Panc1 (cell line): ENCODE measurements around the gene MEIS2. TPM values are rescaled to one million over a fixed set of nuclear protein-coding genes. Genes with fewer than 3 reads are reported as not detected.

Experiments
- ATAC-seq: fragments of 200-7000 bp; cut with Tn5 transposase; 2 replicates; pipeline ENCODE4 v1.9.1; 2020; ENCODE audit warnings: mild to moderate bottlenecking, moderate library complexity
- BruUV-seq: library from RNA; stranded (reverse); fragments of 400-500 nt; replicated peaks from 2 replicates; lab custom pipeline; 2021; lab: Mats Ljungman, UMichigan
- CTCF ChIA-PET: fragments of 300-600 bp; sonication (Branson Sonifier 250); formaldehyde crosslinking; loops from one replicate; lab custom pipeline; 2022; ENCODE audit warnings: antibody characterized with exemption; lab: Charles Lee
- POLR2A ChIA-PET: fragments of 300-600 bp; sonication (Branson Sonifier 250); formaldehyde crosslinking; loops from one replicate; lab custom pipeline; 2022; ENCODE audit warnings: antibody characterized with exemption; lab: Charles Lee
- DNase-seq: peaks from one replicate; pipeline ENCODE4 v3.0.0-alpha.2; 2010; ENCODE audit warnings: low read depth, low spot score
- H3K27ac ChIP-seq: 2 replicates; pipeline ENCODE4 v1.5.1; 2011; ENCODE audit warnings: mild to moderate bottlenecking, low read length, inconsistent platforms
- H3K27me3 ChIP-seq: fragments of 200-500 bp; sonication (Bioruptor generic); 2 replicates; pipeline ENCODE4 v1.6.0; 2014; ENCODE audit warnings: low read length, inconsistent platforms; ENCODE audit not compliant: control insufficient read depth, insufficient read depth
- H3K36me3 ChIP-seq: fragments of 200-500 bp; sonication (Bioruptor generic); 2 replicates; pipeline ENCODE4 v1.5.1; 2014; ENCODE audit warnings: inconsistent platforms, mild to moderate bottlenecking, low read length, moderate library complexity; ENCODE audit not compliant: control insufficient read depth, insufficient read depth
- H3K4me1 ChIP-seq: 2 replicates; pipeline ENCODE4 v1.5.1; 2011; ENCODE audit warnings: inconsistent platforms, mild to moderate bottlenecking, low read length, moderate library complexity; ENCODE audit not compliant: control insufficient read depth, insufficient read depth
- H3K4me3 ChIP-seq, 2 experiments: 2 replicates each; pipeline ENCODE4 v1.5.1; 2011 to 2012; ENCODE audit warnings: low read depth in 2 of 2, low read length in 2 of 2, mild to moderate bottlenecking in 2 of 2, inconsistent platforms in 1 of 2, moderate library complexity in 1 of 2
- H3K9me3 ChIP-seq: fragments of 200-500 bp; sonication (Bioruptor generic); 2 replicates; pipeline ENCODE4 v1.5.1; 2014; ENCODE audit warnings: low read depth, mild to moderate bottlenecking, inconsistent platforms, low read length, moderate library complexity; ENCODE audit not compliant: control insufficient read depth, insufficient read depth
- POLR2AphosphoS5 ChIP-seq: IDR thresholded peaks from 2 replicates; pipeline ENCODE4 v1.6.1; 2012; ENCODE audit warnings: mild to moderate bottlenecking, low read depth, low read length, moderate library complexity
- REST ChIP-seq, 2 experiments: IDR thresholded peaks; 2 replicates each; pipeline ENCODE4 v1.6.1; 2011 to 2012; ENCODE audit warnings: low read depth in 2 of 2, control low read depth in 1 of 2, low read length in 1 of 2, mild to moderate bottlenecking in 1 of 2, moderate library complexity in 1 of 2; ENCODE audit not compliant: insufficient read depth in 1 of 2
- SIN3A ChIP-seq: IDR thresholded peaks from 2 replicates; pipeline ENCODE4 v1.6.1; 2012; ENCODE audit warnings: low read depth, mild to moderate bottlenecking, low read length, moderate library complexity, borderline replicate concordance; ENCODE audit not compliant: insufficient read depth
- TCF7L2 ChIP-seq: IDR thresholded peaks from 2 replicates; pipeline ENCODE4 v1.6.1; 2011; ENCODE audit warnings: mild to moderate bottlenecking, low read depth, low read length, inconsistent platforms
- in situ Hi-C: cut with HindIII; loops from 2 replicates; pipeline ENCODE4 v1.10.0; 2016; ENCODE audit warnings: low sequenced_read_pairs, low pct_unique_long_range_greater_than_20kb
- intact Hi-C: fragments of 100-400 bp; cut with micrococcal nuclease; formaldehyde crosslinking; loops from one replicate; pipeline ENCODE4 v1.10.0; 2022; ENCODE audit not compliant: unreplicated experiment
- total RNA-seq: library from RNA; stranded (reverse); gene quantifications from one replicate; pipeline ENCODE4 v1.2.1, GENCODE V29; 2021; ENCODE audit not compliant: unreplicated experiment
- TF ChIP-seq, protein P1 (sequence below): fragments of 450-650 bp; IDR thresholded peaks from 2 replicates; pipeline ENCODE4 v1.5.1; 2017; ENCODE audit warnings: mild to moderate bottlenecking

The MEIS2 gene
- total RNA-seq, 1 experiment from 2014 or later = 9.3 TPM

DNA sequence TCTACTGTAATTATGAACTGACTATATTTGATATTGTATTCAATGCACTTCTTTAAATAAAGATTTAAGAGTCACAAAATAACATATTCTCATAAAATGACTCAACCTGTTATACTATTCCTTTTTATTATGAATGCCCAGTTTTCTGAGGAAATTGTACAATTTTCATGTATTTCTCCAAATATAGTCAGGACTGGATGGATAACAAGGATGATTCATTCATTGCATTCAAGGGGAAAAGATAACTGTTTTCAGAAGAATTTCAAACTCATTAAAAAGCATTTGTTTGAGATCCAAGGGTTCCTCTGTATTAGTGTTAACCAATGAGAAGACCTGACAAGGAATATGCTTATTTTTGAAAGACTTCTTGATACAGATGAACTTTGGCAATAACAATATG is 163.7 kb downstream of the MEIS2 start:
- H3K4me3 ChIP-seq = no peak overlapping the region
- POLR2A ChIA-PET = no interaction called here
- in situ Hi-C loops = no loop called here
- CTCF ChIA-PET = no interaction called here
- intact Hi-C loops = no loop called here
- H3K27me3 ChIP-seq = no peaks in the 10 kb centered on the region
- no peaks in the 10 kb centered on the region for H3K4me1 ChIP-seq
- H3K36me3 ChIP-seq = no peaks in the 10 kb centered on the region
- TF ChIP-seq SIN3A = no peak
- TF ChIP-seq, protein P1, sequence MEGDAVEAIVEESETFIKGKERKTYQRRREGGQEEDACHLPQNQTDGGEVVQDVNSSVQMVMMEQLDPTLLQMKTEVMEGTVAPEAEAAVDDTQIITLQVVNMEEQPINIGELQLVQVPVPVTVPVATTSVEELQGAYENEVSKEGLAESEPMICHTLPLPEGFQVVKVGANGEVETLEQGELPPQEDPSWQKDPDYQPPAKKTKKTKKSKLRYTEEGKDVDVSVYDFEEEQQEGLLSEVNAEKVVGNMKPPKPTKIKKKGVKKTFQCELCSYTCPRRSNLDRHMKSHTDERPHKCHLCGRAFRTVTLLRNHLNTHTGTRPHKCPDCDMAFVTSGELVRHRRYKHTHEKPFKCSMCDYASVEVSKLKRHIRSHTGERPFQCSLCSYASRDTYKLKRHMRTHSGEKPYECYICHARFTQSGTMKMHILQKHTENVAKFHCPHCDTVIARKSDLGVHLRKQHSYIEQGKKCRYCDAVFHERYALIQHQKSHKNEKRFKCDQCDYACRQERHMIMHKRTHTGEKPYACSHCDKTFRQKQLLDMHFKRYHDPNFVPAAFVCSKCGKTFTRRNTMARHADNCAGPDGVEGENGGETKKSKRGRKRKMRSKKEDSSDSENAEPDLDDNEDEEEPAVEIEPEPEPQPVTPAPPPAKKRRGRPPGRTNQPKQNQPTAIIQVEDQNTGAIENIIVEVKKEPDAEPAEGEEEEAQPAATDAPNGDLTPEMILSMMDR = no peak
- TF ChIP-seq TCF7L2 = no peak
- no peak for TF ChIP-seq POLR2AphosphoS5
- TF ChIP-seq REST (IDR thresholded peaks at IDR 0.05; ENCODE audit: insufficient read depth in 1 of 2, low read depth in 2 of 2, low read length in 1 of 2) = no peak
- no peaks in the 10 kb centered on the region for H3K9me3 ChIP-seq
- BruUV-seq = no TSS peak
- ATAC-seq (no peak), DNase-seq (no peak)
- no peak overlapping the region for H3K27ac ChIP-seq

DNA sequence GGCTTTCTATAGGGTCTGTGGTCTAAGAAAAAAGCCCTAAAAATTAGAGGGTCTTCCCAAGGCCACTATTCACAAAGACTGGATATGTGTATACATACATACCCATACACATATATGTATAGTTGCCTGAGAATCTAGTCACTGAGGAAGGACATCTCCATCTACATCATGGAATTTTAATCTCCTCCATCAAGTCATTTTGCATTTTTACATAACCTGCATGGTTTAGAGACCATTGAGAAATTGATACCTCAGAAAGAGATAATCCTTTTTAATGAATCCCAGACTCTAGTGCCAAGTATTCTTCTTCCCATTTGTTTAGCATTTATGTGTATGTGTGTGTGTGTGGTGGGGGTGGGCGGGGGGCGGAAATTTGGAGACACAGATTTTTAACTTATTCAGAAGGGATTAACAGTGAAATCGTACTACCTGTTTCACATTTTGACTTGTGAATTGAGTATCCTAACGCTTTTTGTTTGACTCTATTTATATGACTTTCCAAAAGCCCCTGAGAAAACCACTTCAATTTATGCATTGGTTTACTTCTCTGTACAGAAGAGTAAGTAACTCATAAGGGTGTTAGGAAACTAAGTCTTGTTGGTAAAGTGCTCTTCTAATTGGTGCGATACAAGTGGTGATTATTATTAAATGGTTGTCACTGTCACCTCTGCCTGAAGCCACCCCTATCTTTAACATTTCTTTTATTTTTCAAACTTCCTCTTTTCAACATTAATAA is 166.9 kb downstream of the MEIS2 start:
- H3K27ac ChIP-seq = no peak overlapping the region
- POLR2A ChIA-PET = no interaction called here
- CTCF ChIA-PET = interaction anchor here (1.0 kb wide), 1 partner anchor 12 kb away, joined by 3 read pairs; no protein-coding TSS in a partner anchor

More for the DNA sequence above, 166.9 kb downstream of the MEIS2 start:
- Histone ChIP-seq H3K36me3 (no peaks in the 10 kb centered on the region), H3K4me3 (no peak overlapping the region), H3K9me3 (no peaks in the 10 kb centered on the region), H3K27me3 (no peaks in the 10 kb centered on the region), H3K4me1 (no peaks in the 10 kb centered on the region)
- in situ Hi-C loops (no loop called here), intact Hi-C loops (no loop called here)
- BruUV-seq = no TSS peak
- DNase-seq (no peak), ATAC-seq (no peak)
- TF ChIP-seq TCF7L2 (no peak), REST (IDR thresholded peaks at IDR 0.05; ENCODE audit: insufficient read depth in 1 of 2, low read depth in 2 of 2, low read length in 1 of 2) (no peak)
